T-helper 17 cell (primary cell): ENCODE results near the gene THSD4. TPM values are rescaled to one million over a fixed set of nuclear protein-coding genes. Genes with fewer than 3 reads are reported as not detected.

ENCODE experiments used
- ATAC-seq: fragments of 150-1000 bp; cut with Tn5 transposase; 2 replicates; pipeline ENCODE4 v1.10.0; 2021; ENCODE audit warnings: mild to moderate bottlenecking, moderate library complexity
- DNase-seq, 3 donors: peaks; one replicate each; pipeline versions ENCODE4 v3.0.0 to v3.0.0-alpha.2; 2020 to 2021
- H3K9me3 ChIP-seq: one replicate; pipeline ENCODE4 v1.7.0; 2013; ENCODE audit warnings: low read length, mild to moderate bottlenecking; ENCODE audit not compliant: control insufficient read depth, poor library complexity, severe bottlenecking
- H3K27ac Mint-ChIP-seq: one replicate; pipeline ENCODE4 v1.8.0; 2022; ENCODE audit warnings: mild to moderate bottlenecking, moderate library complexity, mixed read lengths
- H3K27me3 Mint-ChIP-seq: one replicate; pipeline ENCODE4 v1.8.0; 2022; ENCODE audit warnings: mixed read lengths
- H3K36me3 Mint-ChIP-seq: one replicate; pipeline ENCODE4 v1.8.0; 2022; ENCODE audit warnings: low read depth, mixed read lengths
- H3K4me1 Mint-ChIP-seq: one replicate; pipeline ENCODE4 v1.8.0; 2022; ENCODE audit warnings: mild to moderate bottlenecking, mixed read lengths
- H3K4me3 Mint-ChIP-seq: one replicate; pipeline ENCODE4 v1.8.0; 2022; ENCODE audit warnings: mild to moderate bottlenecking, moderate library complexity, mixed read lengths
- total RNA-seq, 4 donors: library from RNA in 2 of 4; stranded (reverse) in 2 of 4; gene quantifications; one replicate each; pipeline ENCODE4 v1.2.3 and lab custom pipeline; 2022 to 2026

THSD4 gene
- total RNA-seq, 2 donors from 2014 or later, result not detected

DNA sequence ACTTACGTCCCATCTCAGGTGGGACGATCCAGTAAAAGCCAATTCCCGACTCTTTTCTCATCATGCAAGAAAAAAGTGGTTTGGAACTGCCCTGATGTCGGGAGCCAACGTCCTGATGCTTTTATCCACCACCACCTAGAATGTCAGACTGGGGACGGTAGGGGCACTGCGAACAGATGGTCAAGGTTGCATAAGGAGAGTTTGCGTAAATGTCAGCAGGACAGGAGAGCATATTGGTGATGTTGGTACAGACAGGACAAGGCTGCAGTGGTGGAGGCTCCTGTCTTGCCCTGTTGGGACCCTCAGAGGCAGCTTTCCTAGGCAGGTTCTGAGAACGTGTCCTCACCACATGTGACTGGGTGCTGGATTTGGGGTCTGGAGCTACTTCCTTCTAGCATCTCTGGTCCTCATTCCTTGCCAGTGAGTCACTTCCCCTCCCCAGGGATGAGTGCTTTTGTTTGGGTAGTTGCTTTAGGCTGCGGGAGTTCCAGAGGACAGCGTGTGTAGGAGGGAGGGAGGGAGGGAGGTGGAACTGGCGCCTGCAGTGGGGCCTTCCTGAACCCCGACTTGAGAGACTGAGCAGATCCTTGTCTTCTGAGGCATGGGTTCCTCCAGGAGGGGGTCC is 21.0 kb downstream of the THSD4 start:
- H3K9me3 ChIP-seq, result no peaks in the 10 kb centered on the region
- peaks cover 3% of the 10 kb centered on the region for H3K36me3 Mint-ChIP-seq
- no peak for DNase-seq
- no peak for ATAC-seq
- H3K4me3 Mint-ChIP-seq, result no peak overlapping the region
- no peak overlapping the region for H3K27ac Mint-ChIP-seq
- H3K27me3 Mint-ChIP-seq, result peaks cover 44% of the 10 kb centered on the region
- no peaks in the 10 kb centered on the region for H3K4me1 Mint-ChIP-seq

DNA sequence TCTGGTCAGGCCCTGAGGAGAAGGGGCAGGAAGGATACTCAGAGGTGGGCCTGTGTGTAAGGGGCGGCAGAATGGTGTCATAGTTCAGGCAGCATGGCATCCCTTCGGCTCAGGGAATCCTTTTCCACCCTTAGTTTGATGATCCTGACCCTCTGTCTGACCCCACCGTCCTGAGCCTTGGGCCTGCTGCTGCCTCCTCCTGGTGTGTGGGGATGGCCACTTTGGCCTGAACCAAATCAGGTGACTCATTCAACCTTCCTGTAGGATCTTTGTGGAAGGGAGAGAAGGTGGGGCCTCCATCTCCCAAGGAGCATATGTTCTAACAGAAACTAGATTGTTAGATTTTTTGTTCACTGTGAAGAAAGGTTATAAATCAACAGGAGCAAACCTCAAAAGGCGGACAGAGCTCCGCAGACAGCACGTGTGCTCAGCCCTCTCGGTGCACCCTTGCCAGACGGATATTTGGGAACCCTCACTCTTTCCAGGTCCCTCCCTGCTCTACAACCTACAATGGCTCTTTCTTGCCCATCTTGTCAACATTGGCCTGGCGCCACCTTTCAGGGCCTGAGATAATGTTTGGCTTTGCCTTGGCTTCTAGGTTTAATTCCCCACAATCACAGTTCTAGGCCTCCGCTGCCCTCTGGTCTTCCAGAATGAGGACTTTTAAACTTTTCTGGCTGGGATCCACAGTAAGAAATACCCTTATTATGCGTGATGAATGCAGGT is 21.7 kb downstream of the THSD4 start:
- H3K4me1 Mint-ChIP-seq, result no peaks in the 10 kb centered on the region

DNA sequence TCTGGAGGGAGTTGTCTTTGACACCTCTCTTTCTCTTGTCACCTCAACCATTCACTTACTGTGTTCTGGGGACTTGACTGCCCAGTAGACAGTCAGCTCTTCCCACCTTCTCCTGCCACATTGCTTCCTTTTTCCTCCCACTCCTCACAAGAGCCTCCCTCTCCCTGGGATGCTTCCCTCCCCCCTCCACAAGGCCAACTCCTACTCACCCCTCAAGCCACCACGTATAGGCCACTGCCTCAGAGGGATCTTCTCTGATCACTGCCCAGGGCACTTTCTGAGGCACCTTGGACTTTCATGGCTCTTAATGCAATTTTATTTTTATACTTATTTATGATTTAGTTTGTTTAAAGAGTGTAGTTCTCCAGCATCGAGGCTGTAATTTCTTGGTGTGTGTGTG is 23.2 kb downstream of the THSD4 start:
- no peak overlapping the region for H3K27ac Mint-ChIP-seq
- DNase-seq (no peak), ATAC-seq (no peak)
- no peaks in the 10 kb centered on the region for H3K4me1 Mint-ChIP-seq
- no peak overlapping the region for H3K4me3 Mint-ChIP-seq
- H3K27me3 Mint-ChIP-seq, result peaks cover 42% of the 10 kb centered on the region
- H3K9me3 ChIP-seq, result no peaks in the 10 kb centered on the region
- no peaks in the 10 kb centered on the region for H3K36me3 Mint-ChIP-seq

More for the DNA sequence above, 21.7 kb downstream of the THSD4 start:
- Mint-ChIP-seq H3K27me3 (peaks cover 44% of the 10 kb centered on the region), H3K27ac (no peak overlapping the region), H3K4me3 (no peak overlapping the region), H3K36me3 (peaks cover 3% of the 10 kb centered on the region)
- no peak for DNase-seq
- no peaks in the 10 kb centered on the region for H3K9me3 ChIP-seq
- ATAC-seq, result no peak

DNA sequence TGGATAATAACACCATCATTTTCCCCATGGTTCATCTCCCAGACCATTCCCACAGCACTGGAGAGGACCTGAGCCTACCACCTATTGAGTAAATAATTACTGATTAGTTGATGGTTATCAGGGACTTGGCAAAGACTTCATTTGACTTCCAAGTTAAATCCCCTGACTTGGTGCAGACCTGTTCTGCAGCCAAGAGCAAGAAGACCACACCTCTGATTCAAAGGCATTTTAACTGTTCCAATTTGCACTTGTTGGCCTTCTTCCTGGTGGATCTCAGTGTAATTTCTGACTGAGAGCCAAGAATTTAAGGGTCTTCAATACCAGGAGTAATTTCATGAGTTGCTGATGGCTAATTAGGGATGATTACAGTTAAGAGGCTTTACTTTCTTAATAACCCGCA is 24.0 kb downstream of the THSD4 start:
- Mint-ChIP-seq H3K27me3 (peaks cover 41% of the 10 kb centered on the region), H3K4me1 (no peaks in the 10 kb centered on the region), H3K4me3 (no peak overlapping the region), H3K27ac (no peak overlapping the region), H3K36me3 (no peaks in the 10 kb centered on the region)
- H3K9me3 ChIP-seq, result no peaks in the 10 kb centered on the region
- ATAC-seq (no peak), DNase-seq (no peak)

DNA sequence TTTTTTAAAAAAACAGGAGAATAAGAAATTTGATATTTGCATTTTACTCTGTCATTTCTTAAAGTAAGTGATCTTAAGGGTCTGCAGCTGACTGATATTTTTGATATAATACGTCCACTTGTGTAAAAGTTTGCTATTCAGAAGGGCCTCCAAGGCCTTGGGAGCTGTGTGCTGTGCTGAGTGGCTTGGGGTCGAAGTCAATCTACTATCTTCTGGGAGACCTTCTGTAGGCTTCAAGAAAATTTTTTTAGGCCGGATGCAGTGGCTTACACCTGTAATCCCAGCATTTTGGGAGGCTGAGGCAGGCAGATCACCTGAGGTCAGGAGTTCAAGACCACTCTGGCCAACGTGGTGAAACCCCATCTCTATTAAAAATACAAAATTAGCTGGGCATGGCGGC is 26.3 kb downstream of the THSD4 start:
- H3K4me1 Mint-ChIP-seq, result no peaks in the 10 kb centered on the region
- ATAC-seq (no peak), DNase-seq (no peak)
- no peak overlapping the region for H3K27ac Mint-ChIP-seq
- no peak overlapping the region for H3K4me3 Mint-ChIP-seq
- no peaks in the 10 kb centered on the region for H3K36me3 Mint-ChIP-seq
- peaks cover 52% of the 10 kb centered on the region for H3K27me3 Mint-ChIP-seq
- H3K9me3 ChIP-seq, result no peaks in the 10 kb centered on the region

DNA sequence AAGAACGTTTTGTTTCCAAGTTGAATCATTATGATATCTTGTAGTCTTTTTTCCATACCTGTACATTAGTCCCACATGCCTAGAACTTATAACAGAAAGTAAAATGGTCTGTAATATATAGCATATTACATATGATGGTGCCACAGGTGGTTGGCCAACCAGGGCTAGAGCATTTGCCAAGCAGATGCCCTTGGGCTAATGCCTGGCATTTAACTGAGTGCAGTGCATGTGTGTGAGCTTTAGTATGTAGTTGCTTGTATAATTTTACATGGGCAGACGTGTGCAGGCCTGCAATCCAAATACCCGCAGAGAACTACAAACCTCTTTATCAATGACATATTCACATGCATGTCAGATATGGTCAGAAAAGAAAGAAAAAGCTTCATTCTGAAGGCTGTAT is 27.5 kb downstream of the THSD4 start:
- ATAC-seq, result no peak
- Mint-ChIP-seq H3K27me3 (peaks cover 44% of the 10 kb centered on the region), H3K4me3 (no peak overlapping the region), H3K36me3 (no peaks in the 10 kb centered on the region), H3K4me1 (no peaks in the 10 kb centered on the region), H3K27ac (no peak overlapping the region)
- H3K9me3 ChIP-seq, result no peaks in the 10 kb centered on the region
- no peak for DNase-seq

DNA sequence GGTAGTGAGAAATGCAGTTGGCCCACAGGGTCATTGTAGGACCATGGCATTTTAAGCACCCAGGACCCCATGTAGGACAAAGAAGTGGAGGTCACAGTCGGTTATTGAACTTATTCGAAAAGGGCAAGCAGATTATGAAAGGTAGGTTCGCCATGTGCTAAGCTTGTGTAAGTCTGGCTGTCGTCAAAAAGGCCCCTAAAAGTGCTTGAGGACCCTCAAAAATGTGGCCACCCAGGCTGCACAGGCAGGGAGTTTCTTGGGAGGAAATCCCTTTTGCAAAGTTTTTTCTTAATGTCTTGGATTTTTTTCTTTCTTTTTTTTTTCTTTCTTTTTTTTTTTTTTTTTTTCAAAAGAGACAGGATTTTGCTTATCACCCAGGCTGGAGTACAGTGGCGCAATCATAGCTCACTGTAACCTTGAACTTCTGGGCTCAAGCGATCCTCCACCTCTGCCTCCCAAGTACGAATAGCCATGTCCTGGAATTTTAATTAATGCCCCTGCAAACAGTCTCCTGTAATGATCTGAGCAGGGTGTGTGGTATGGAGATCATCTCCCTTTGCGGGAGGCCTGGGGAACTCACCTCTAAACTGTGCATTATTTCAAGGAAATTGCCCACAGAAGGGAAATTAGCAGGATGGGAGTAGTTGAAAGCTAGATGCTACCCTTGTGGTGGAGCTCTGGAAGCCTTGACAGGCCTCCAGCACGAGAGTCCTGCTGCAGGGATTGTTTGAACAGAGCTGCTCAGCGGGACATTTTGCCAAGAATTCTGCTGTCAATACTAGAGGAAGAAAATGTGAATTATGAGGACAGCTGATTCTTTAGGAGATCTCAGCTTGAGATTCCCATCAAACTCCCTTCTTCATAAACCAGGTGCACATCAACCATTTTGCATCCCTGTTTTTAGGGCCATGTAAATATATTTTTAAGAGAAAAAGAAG is 28.4 kb downstream of the THSD4 start:
- ATAC-seq, result no peak
- no peak overlapping the region for H3K27ac Mint-ChIP-seq
- no peak overlapping the region for H3K4me3 Mint-ChIP-seq
- no peaks in the 10 kb centered on the region for H3K36me3 Mint-ChIP-seq
- H3K9me3 ChIP-seq, result no peaks in the 10 kb centered on the region
- no peak for DNase-seq
- H3K4me1 Mint-ChIP-seq, result no peaks in the 10 kb centered on the region
- H3K27me3 Mint-ChIP-seq, result peaks cover 44% of the 10 kb centered on the region

DNA sequence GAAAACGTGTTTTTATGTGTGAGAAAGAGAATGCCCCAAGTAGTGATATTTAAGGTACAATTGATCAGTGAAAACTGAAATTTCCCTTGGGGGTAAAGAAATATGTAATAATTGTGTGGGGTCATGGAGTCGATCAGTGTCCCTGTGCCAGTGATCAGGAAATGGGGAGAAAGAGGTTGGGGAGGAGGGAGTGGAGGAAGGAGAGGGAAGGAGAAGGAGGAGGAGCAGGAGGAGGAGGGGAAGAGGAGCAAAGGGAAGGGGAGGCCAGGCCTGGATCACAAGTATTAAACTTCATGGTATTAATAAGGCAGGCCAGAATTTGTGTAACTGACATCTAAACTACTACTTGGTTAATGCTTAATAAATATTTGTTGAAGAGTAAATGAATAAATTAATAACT is 30.4 kb downstream of the THSD4 start:
- Mint-ChIP-seq H3K4me1 (no peaks in the 10 kb centered on the region), H3K4me3 (no peak overlapping the region), H3K36me3 (no peaks in the 10 kb centered on the region), H3K27ac (no peak overlapping the region), H3K27me3 (peaks cover 38% of the 10 kb centered on the region)
- no peaks in the 10 kb centered on the region for H3K9me3 ChIP-seq
- ATAC-seq (no peak), DNase-seq (no peak)

DNA sequence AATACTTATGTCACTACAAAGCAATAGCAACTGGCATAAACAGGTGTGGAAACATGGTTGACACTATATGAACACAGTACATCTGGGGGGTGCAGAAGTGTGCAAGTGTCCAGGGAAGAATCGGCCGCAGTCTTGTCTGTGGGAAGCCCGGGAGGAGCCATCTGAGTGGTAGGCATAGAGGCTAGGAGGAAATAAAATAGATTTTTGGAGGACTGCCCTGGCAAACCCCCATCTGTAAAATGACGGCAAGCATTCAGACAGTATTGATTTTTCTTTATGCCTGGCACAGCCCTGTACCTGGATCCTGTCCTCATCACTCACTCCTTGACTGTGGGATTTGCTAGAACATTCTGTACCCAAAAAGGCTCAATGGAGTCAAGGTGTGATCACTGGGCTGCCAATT is 31.3 kb downstream of the THSD4 start:
- no peak for ATAC-seq
- H3K27ac Mint-ChIP-seq, result no peak overlapping the region
- H3K36me3 Mint-ChIP-seq, result no peaks in the 10 kb centered on the region
- no peaks in the 10 kb centered on the region for H3K4me1 Mint-ChIP-seq
- DNase-seq, result no peak
- H3K4me3 Mint-ChIP-seq, result no peak overlapping the region
- no peaks in the 10 kb centered on the region for H3K9me3 ChIP-seq
- peaks cover 35% of the 10 kb centered on the region for H3K27me3 Mint-ChIP-seq

DNA sequence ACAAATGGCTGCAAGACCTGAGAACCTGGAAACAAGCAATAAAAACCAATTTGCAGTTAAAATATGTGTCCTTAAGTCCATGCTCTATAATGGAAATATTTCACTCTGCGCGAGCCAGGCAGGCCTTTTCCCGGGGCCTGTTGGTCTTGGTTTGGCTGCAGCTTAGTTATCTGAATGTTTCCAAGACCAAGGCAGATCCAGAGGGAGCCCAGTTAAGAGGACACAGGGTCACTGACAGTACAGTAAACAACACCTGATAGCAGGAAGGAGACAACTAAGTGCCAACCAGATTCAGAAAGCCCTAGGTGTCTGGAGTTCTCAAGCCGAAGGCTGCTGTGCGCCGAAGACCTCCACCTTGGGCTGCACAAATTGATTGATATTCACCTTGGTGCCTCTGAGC is 32.8 kb downstream of the THSD4 start:
- Mint-ChIP-seq H3K36me3 (no peaks in the 10 kb centered on the region), H3K27ac (no peak overlapping the region), H3K27me3 (peaks cover 28% of the 10 kb centered on the region), H3K4me3 (no peak overlapping the region), H3K4me1 (no peaks in the 10 kb centered on the region)
- no peaks in the 10 kb centered on the region for H3K9me3 ChIP-seq
- ATAC-seq (no peak), DNase-seq (no peak)

DNA sequence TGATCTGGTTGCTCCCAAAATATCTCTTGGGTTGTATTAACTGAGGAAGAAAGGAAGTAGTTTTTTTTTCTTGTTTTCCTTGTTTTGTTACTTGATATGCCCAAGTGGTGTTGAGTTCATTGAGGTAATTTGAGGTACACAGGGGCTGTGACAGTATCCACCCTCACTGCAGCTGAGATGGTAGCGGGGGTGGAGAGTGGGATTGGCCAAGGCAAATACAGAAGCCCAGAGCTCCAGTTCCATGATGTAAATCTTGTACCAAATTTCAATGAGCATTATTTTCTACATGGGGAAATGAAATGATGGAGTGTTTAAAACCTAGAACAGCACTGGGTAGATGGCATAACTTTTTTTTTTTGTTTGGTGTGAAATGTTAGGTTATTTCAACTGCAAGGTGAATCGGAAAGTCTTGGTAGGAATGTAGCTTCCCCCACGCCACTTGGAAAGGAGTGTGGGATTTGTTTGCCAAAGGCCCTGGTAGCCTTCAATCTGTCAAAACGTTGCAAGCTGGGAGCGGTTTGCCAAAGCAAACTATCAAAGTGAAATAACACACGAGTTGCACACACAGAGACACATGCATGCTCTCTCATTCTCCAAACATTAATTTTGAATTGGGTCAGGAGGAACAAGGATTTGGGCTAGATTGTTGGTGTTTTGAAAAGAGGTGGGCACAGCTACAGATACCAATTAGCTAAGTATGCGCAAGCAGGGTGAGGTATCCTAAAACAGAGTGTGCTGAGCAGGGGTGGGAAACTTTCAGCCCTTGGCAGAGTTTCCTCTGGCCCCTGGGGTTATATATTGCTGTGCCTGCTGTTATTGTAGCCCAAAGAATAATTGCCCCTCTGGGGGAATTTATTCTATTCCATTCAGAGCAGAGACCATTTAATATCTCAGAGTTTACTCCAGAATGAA is 34.6 kb downstream of the THSD4 start:
- Mint-ChIP-seq H3K4me3 (no peak overlapping the region), H3K27ac (no peak overlapping the region), H3K27me3 (peaks cover 14% of the 10 kb centered on the region), H3K4me1 (no peaks in the 10 kb centered on the region), H3K36me3 (no peaks in the 10 kb centered on the region)
- DNase-seq (no peak), ATAC-seq (no peak)
- H3K9me3 ChIP-seq, result no peaks in the 10 kb centered on the region

DNA sequence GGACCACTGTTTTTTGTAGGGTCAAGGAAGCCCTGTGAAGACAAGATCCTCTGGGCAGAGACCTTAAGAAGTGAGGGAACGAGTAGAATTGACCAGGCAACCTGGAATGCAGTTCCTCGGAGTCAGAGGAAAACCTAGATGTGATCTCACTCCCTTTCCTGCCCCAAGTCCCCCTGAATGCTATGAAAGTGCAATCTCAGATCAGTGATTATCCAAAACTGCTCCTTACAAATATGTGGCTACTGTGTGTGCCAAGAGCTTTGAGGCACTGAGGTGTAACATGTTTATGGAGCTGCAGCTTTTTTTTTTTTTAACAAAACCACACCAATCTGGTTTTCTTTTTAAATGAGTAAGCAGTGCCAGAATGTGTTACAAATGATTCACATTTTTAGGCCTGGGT is 35.8 kb downstream of the THSD4 start:
- Mint-ChIP-seq H3K36me3 (no peaks in the 10 kb centered on the region), H3K27me3 (peaks cover 10% of the 10 kb centered on the region), H3K4me3 (no peak overlapping the region), H3K4me1 (no peaks in the 10 kb centered on the region), H3K27ac (no peak overlapping the region)
- no peak for ATAC-seq
- DNase-seq, result no peak
- H3K9me3 ChIP-seq, result no peaks in the 10 kb centered on the region
